B cell (primary cell): Measurements from ENCODE around the gene HMCN1.

ENCODE experiments used
- EZH2 ChIP-seq: IDR thresholded peaks from 2 replicates; pipeline ENCODE4 v1.6.1; 2012; ENCODE audit warnings: borderline replicate concordance, low read depth, mild to moderate bottlenecking, moderate library complexity, low read length; ENCODE audit not compliant: insufficient read depth, poor library complexity, severe bottlenecking
- TF ChIP-seq, protein P1 (sequence below): fragments of 200-600 bp; IDR thresholded peaks from one replicate; pipeline ENCODE4 v1.8.0; 2022; ENCODE audit warnings: antibody characterized with exemption, mild to moderate bottlenecking

DNA sequence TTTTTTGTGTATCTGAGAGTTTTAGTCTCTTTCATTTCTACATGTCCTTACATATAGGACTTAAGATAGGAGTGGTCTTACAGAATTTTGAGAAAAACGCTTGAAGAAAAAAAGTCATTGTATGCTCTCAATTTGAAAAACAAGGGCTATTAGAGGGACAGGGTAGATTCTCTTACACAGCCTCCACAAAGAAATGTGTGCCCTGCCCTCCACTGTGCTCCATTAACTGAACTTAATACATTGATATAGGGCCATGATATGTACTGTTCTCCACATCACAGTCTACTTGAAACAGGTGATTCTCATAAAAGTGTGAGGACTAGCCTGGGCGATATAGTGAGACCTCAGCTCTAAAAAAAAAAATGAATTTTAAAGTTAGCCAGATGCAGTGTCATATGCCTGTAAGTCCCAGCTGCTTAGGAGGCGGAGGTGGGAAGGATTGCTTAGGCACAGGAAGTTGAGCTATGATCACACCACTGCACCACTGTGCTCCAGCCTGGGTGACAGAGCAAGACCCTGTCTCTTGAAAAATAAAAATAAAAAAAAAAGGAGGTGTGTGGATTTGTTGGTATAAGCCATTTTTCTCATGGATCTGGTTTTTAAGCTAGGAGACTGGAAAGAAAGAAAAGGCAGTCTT, 77.0 kb downstream of the HMCN1 start:
- TF ChIP-seq, protein P1, sequence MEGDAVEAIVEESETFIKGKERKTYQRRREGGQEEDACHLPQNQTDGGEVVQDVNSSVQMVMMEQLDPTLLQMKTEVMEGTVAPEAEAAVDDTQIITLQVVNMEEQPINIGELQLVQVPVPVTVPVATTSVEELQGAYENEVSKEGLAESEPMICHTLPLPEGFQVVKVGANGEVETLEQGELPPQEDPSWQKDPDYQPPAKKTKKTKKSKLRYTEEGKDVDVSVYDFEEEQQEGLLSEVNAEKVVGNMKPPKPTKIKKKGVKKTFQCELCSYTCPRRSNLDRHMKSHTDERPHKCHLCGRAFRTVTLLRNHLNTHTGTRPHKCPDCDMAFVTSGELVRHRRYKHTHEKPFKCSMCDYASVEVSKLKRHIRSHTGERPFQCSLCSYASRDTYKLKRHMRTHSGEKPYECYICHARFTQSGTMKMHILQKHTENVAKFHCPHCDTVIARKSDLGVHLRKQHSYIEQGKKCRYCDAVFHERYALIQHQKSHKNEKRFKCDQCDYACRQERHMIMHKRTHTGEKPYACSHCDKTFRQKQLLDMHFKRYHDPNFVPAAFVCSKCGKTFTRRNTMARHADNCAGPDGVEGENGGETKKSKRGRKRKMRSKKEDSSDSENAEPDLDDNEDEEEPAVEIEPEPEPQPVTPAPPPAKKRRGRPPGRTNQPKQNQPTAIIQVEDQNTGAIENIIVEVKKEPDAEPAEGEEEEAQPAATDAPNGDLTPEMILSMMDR: no peak
- TF ChIP-seq EZH2: no peak
